Immature natural killer cell (primary cell): Measurements from ENCODE around the gene FUZ. TPM values are rescaled to one million over a fixed set of nuclear protein-coding genes. Genes with fewer than 3 reads are reported as not detected.

Experiments used
- DNase-seq, 3 donors: peaks; one replicate each; pipeline ENCODE4 v3.0.0; 2022; ENCODE audit warnings: mixed read lengths in 1 of 3
- H3K27ac Mint-ChIP-seq, 6 donors: one replicate each; pipeline ENCODE4 v1.8.0; 2020; ENCODE audit warnings: mixed read lengths in 6 of 6, mild to moderate bottlenecking in 5 of 6, inconsistent platforms in 4 of 6, moderate library complexity in 3 of 6
- H3K27me3 Mint-ChIP-seq, 3 donors: one replicate each; pipeline ENCODE4 v1.8.0; 2020 to 2021; ENCODE audit warnings: low read depth in 3 of 3, mild to moderate bottlenecking in 3 of 3, mixed read lengths in 3 of 3, moderate library complexity in 3 of 3, inconsistent platforms in 1 of 3
- H3K36me3 Mint-ChIP-seq, 3 donors: one replicate each; pipeline ENCODE4 v1.8.0; 2020; ENCODE audit warnings: mixed read lengths in 3 of 3, inconsistent platforms in 2 of 3, mild to moderate bottlenecking in 2 of 3
- H3K4me1 Mint-ChIP-seq, 2 donors: one replicate each; pipeline ENCODE4 v1.8.0; 2020; ENCODE audit warnings: inconsistent platforms in 2 of 2, mild to moderate bottlenecking in 2 of 2, mixed read lengths in 2 of 2, moderate library complexity in 1 of 2
- H3K4me3 Mint-ChIP-seq, 5 donors: one replicate each; pipeline ENCODE4 v1.8.0; 2020; ENCODE audit warnings: mild to moderate bottlenecking in 5 of 5, mixed read lengths in 5 of 5, inconsistent platforms in 3 of 5, moderate library complexity in 3 of 5
- H3K9me3 Mint-ChIP-seq, 6 donors: one replicate each; pipeline ENCODE4 v1.8.0; 2020; ENCODE audit warnings: mild to moderate bottlenecking in 6 of 6, mixed read lengths in 6 of 6, inconsistent platforms in 4 of 6, moderate library complexity in 3 of 6
- polyA plus RNA-seq, 3 donors: library from polyadenylated mRNA; unstranded; fragments of 300-500 nt; fragmentation: Illumina TruSeq; gene quantifications; one replicate each; pipeline ENCODE4 v1.2.3, GENCODE V29; 2021

The FUZ gene
- polyA plus RNA-seq, 3 donors from 2014 or later: 7.3 to 12.0 (median 8.2) TPM

DNA sequence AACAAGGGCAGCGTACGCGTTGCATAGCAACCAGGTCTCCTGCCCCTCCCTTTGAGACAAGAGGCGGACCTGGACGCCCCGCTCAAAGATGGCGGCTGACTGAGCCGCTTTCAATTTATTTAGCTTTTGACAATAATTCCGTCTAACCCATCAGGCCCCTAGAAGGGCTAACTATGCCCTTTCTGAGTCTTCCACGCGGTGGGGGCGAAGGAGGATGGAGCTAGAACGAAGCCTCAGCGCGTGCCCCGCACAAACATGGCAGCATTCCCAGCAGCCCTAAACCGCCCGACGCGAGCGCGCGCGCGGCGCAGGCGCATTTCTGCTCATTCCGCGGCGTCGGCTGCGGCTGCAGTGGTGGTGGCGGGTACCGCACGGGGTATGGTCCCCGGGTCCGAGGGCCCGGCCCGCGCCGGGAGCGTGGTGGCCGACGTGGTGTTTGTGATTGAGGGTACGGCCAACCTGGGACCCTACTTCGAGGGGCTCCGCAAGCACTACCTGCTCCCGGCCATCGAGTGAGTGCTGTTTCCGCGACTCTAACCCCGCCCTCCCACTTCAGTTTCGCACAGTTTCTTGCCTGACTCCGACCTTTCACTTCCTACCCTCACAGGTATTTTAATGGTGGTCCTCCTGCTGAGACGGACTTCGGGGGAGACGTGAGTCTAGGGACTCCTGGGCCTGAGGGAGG, 5.0 kb upstream of the FUZ start, which contains the start of gene MED25:
Gene MED25 (plus strand): TSS at position 326 of the 685 bp plus-strand sequence. CDS start 53 bp downstream, at position 379.
- no peaks in the 10 kb centered on the region for H3K9me3 Mint-ChIP-seq
- peak; percentile 91 to 94 (median 94) for DNase-seq
- H3K4me3 Mint-ChIP-seq: peak within 1 kb of the TSS; percentile 96 to 99 (median 98)
- peaks cover 34 to 50% of the 10 kb centered on the region in 2 donors for H3K4me1 Mint-ChIP-seq
- H3K36me3 Mint-ChIP-seq: peaks cover 0 to 4% (median under 1%) of the 10 kb centered on the region in 3 donors
- H3K27ac Mint-ChIP-seq: peak within 1 kb of the TSS; percentile 95 to 100 (median 100)
- peaks cover 19 to 28% (median 19%) of the 10 kb centered on the region in 3 donors for H3K27me3 Mint-ChIP-seq

DNA sequence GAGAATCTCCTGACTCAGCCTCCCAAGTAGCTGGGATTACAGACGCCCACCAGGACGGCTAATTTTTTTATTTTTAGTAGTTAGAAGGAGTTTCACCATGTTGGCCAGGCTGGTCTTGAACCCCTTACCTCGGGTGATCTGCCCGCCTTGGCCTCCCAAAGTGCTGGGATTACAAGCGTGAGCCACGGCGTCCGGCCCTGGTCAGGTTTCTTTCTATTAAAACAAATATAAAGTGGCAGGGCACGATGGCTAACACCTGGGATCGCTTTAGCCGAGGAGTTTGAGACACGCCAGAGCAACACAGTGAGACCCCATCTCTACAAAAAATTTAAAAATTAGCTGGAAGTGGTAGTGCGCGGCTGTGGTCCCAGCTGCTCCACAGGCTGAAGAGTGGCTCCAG, 3.5 kb upstream of the FUZ start:
- DNase-seq: no peak
- Mint-ChIP-seq H3K4me1 (peaks cover 36 to 62% of the 10 kb centered on the region in 2 donors), H3K9me3 (no peaks in the 10 kb centered on the region), H3K27me3 (peaks cover 20 to 28% (median 20%) of the 10 kb centered on the region in 3 donors), H3K4me3 (no peak overlapping the region), H3K27ac (peak overlapping the region in 4 of 6 donors; percentile 40 to 100 (median 82)), H3K36me3 (peaks cover 0 to 4% (median 0%) of the 10 kb centered on the region in 3 donors)

DNA sequence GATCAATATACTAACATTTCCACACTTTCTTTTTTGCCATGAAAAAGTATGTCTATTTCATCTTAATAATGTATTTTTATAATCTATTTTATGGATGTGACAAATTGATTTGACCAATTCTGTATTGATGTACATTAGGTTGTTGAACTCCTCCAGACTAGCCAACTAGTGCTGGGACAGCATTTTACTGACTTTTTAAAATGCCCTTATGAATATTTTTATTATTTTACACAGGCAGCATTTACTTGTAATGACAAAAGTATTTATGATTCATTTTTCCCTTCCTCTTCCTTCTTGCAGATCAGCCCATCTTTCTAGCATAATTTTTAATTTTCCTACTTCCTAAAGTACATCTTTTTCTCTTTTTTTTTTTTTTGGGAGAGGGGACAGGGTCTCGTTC, 918 bp upstream of the FUZ start:
- Mint-ChIP-seq H3K27me3 (peaks cover 17 to 27% (median 22%) of the 10 kb centered on the region in 3 donors), H3K4me3 (peak overlapping the region; percentile 46 to 99 (median 93)), H3K4me1 (peaks cover 36 to 58% of the 10 kb centered on the region in 2 donors), H3K9me3 (no peaks in the 10 kb centered on the region), H3K27ac (peak overlapping the region; percentile 95 to 100 (median 99)), H3K36me3 (no peaks in the 10 kb centered on the region)
- DNase-seq: no peak

DNA sequence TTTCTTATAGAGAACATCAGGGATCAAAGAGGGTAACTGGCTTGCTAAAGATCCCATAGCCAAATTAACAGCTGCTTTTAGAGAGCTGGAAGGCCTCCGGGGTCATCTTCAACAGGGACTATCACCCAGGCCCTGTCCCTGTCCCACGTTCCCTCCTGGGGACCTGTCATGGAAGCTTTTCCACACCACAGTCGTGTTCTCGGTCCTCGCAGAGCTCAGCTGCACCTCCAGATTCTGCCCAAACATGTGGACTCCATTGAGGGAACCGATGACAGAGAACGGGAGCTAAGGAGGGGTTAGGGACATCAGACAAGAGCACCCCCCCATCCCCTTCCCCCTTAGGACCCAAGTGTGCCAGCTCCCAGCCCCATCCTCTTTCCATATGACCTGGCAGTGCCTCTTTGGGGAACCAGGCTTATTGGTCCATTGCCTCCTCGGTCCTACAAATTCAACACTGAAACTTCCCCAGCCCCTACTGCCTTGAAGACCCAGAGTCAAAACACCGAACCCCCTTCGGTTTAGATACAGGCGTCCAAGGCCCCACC, 568 bp downstream of the FUZ start:
- Mint-ChIP-seq H3K4me3 (peak overlapping the region; percentile 93 to 99 (median 97)), H3K4me1 (peaks cover 29 to 55% of the 10 kb centered on the region in 2 donors), H3K27ac (peak overlapping the region; percentile 95 to 100 (median 99)), H3K9me3 (no peaks in the 10 kb centered on the region), H3K27me3 (peaks cover 11 to 15% (median 14%) of the 10 kb centered on the region in 3 donors), H3K36me3 (no peaks in the 10 kb centered on the region)
- DNase-seq: no peak

DNA sequence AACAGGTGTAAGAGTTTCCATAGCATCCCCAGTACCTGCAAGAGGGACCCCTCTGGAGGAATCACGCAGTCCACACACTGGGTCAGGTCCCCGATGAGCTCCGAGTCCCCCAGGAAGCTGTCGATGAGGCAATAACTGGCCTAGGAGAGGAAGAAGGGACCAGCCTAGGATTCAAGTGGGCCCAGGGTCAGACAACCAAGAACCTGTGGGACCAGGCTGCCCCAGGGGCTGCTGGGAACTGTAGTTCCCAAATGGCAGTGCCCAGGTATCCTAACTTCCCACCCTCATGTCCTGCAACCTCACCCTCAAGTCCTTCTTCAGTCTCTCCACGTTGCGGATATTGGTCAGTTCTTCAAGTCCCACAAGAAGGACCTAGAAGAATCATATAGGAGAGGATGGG, 1.8 kb downstream of the FUZ start:
- Mint-ChIP-seq H3K9me3 (no peaks in the 10 kb centered on the region), H3K36me3 (peaks cover 2% of the 10 kb centered on the region in 3 donors), H3K27ac (no peak overlapping the region), H3K4me3 (peak overlapping the region in 4 of 5 donors; percentile 32 to 99 (median 96)), H3K4me1 (peaks cover 26 to 48% of the 10 kb centered on the region in 2 donors), H3K27me3 (peaks cover 6 to 9% (median 9%) of the 10 kb centered on the region in 3 donors)
- DNase-seq: no peak

DNA sequence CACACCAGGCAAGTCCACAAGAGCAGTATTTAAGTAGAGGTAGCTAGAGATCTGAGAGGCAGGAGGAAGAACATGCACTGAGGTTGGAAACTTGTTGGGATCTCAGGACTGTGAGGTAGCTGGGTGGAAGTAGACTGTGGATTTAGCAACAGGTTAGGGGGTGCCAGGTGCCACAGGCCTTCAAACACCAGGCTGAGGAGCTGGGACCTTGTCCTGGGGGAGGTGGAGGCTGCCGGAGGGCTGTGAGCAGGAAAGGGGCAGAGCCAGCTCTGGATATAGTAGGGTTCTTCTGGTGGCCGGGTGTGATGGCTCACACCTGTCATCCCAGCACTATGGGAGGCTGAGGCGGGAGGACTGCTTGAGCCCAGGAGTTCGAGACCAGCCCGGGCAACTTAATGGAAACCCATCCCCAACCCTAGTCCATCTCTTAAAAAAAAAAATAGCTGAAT, 3.1 kb downstream of the FUZ start:
- peaks cover 5 to 6% (median 5%) of the 10 kb centered on the region in 3 donors for H3K36me3 Mint-ChIP-seq
- H3K9me3 Mint-ChIP-seq: no peaks in the 10 kb centered on the region
- peaks cover 6 to 9% (median 9%) of the 10 kb centered on the region in 3 donors for H3K27me3 Mint-ChIP-seq
- H3K27ac Mint-ChIP-seq: peak overlapping the region; percentile 77 to 90 (median 83)
- H3K4me1 Mint-ChIP-seq: peaks cover 26 to 48% of the 10 kb centered on the region in 2 donors
- DNase-seq: no peak
- peak overlapping the region; percentile 87 to 93 (median 90) for H3K4me3 Mint-ChIP-seq

DNA sequence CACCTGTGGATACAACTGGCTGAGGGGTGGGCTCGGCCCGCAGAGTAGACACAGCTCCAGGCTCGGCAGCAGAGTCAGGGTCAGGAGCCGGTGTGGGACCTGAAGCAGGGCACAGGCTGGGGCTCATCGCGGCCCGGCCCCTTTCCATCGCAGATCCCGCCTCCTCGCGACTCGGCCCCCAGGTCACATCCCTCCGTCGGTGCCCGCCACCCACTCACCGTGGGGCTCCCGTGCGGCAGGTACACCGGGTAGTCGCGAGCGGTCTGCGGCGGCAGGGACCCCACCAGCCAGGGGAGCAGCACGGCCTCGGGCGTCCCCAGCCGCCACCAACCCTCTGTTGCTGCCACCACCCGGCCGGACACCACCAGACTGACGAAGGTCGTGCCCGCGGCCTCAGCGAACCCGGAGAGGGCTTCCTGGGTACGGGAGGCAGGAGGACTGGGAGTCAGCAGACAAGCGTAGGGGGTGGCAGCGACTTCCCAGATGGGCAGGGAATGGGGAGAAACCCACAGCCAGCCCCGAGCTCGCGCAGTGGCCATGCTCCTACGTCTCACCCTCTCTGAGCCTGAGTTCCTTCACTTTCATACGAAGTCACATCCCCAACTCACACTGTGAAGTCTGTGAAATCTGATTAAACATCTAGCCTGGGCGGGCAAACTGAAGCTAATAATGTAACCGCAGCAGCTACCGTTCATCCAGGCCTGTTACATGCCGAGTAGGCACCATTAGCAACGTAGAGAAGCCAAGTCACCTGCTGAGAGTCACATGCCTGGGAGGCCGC, 3.7 kb downstream of the FUZ start:
- H3K4me1 Mint-ChIP-seq: peaks cover 23 to 43% of the 10 kb centered on the region in 2 donors
- H3K27ac Mint-ChIP-seq: peak overlapping the region; percentile 77 to 95 (median 89)

DNA sequence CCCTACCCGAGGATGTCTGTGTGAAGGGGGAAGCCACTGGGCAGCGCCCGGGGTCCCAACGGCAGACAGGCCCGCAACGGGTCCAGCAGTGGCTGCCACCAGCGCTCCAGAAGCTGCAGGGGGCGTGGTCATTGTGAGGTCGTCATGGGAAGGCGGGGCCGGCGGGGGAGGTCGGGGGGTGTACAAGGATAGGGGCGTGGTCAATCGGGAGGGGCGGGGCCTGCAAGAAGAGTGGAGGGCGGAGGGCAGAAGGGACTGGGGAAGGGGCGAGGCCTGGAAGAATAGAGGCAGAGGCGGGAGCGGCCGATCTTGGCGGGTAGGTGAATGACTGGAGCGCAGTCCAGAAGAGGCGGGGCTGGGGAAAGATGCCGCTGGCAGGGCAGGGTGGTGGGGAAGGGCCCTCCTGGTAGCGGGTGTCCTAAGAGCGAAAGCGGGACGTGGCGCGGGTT, 4.4 kb downstream of the FUZ start:
- Mint-ChIP-seq H3K4me3 (peak overlapping the region; percentile 87 to 93 (median 90)), H3K9me3 (no peaks in the 10 kb centered on the region)

More for the DNA sequence above, 3.7 kb downstream of the FUZ start:
- DNase-seq: peak; percentile 58 to 63 (median 60)
- Mint-ChIP-seq H3K27me3 (peaks cover 6 to 9% (median 9%) of the 10 kb centered on the region in 3 donors), H3K9me3 (no peaks in the 10 kb centered on the region), H3K36me3 (peaks cover 5 to 6% (median 5%) of the 10 kb centered on the region in 3 donors), H3K4me3 (peak overlapping the region; percentile 87 to 93 (median 90))

DNA sequence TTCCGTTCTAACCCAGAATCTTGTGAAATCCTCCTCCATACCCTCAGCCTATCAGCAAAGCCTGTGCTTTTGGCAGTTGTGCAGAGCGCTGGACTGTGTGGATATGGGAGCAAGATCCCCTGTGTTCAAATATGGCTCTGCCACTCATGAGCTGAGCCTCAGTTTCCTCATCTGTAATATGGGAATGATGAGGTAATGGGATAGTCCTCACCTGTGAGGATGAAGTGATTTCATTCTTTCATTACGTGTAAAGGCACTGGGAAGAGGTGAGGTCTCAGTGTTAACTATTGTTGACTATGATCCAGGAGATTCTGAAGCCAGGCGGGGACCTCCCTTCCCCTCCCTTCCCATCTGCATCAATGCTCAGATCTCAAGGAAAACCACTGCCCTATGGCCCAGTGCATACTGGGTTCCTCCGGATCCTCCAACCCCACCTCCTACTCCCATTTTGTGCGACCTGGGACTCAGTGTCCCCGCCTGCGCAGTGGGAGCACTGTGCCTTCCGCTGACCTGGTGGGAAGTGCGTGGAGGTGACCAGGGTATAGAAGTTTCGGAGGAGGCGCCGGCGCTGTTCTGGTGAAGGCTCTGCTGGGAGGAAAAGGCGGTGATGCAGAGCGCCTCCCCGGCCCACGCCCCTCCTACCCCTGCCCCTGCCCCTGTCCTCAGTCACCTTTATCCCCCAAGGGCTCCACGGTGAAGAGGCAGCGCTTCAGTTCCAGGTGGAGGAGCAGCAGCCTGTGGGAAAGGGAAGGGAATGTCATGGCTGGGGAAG, 5.0 kb downstream of the FUZ start:
- no peaks in the 10 kb centered on the region for H3K9me3 Mint-ChIP-seq
- no peak for DNase-seq

More for the DNA sequence above, 4.4 kb downstream of the FUZ start:
- peaks cover 5 to 6% (median 5%) of the 10 kb centered on the region in 3 donors for H3K36me3 Mint-ChIP-seq
- peak; percentile 81 to 87 (median 85) for DNase-seq
- H3K27me3 Mint-ChIP-seq: peaks cover 6 to 9% (median 6%) of the 10 kb centered on the region in 3 donors
- H3K4me1 Mint-ChIP-seq: peaks cover 20 to 37% of the 10 kb centered on the region in 2 donors
- peak overlapping the region; percentile 77 to 95 (median 89) for H3K27ac Mint-ChIP-seq

DNA sequence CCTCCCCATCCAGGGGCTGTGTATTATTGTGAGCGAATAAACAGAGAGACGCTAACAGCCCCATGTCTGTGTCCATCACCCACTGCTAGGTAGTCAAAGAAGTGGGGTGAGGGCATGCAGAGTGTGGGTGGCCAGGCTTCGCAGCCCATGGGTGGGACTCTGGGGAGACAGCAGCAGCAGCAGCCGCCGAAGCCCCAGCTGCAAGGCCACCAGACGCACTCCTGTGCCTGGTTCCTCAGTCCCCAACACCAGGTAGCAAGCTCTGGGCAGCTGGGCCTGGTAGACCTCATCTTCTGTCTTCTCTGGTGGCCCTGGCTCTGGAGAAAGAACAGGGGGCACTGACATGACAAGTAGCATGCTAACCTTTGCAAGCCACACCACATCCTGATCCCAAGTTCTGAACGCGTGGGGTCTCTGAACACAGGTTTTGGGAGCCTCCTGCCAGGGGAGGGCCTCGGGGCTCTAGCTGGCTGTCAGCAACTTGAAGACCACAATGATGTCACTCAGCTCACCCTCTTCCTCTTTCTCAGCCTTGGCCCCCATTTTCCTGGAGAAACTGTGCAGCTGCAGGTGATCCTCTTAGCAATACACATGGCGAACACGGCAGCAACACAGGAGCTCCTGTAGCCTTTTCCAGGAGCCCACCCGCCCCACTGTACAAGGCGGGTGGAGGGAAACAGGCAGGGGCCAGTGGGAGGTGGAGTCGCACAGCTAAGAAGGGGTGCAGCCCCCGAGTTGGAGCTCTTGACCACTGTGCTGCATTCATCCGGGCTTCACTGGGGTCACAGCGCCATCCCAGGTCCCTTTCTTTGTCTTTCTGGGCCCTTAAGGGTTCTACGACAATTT, 5.8 kb downstream of the FUZ start:
- H3K4me1 Mint-ChIP-seq: peaks cover 12 to 23% of the 10 kb centered on the region in 2 donors
- H3K4me3 Mint-ChIP-seq: no peak overlapping the region
- DNase-seq: no peak
- peak overlapping the region in 5 of 6 donors; percentile 48 to 90 (median 80) for H3K27ac Mint-ChIP-seq
- H3K9me3 Mint-ChIP-seq: no peaks in the 10 kb centered on the region
- H3K27me3 Mint-ChIP-seq: peaks cover under 1 to 5% (median 1%) of the 10 kb centered on the region in 3 donors
- peaks cover 5 to 16% (median 11%) of the 10 kb centered on the region in 3 donors for H3K36me3 Mint-ChIP-seq

More for the DNA sequence above, 5.0 kb downstream of the FUZ start:
- H3K27me3 Mint-ChIP-seq: peaks cover 1 to 6% (median 1%) of the 10 kb centered on the region in 3 donors
- peaks cover 15 to 31% of the 10 kb centered on the region in 2 donors for H3K4me1 Mint-ChIP-seq
- peaks cover 5 to 13% (median 11%) of the 10 kb centered on the region in 3 donors for H3K36me3 Mint-ChIP-seq
- peak overlapping the region; percentile 32 to 90 (median 87) for H3K4me3 Mint-ChIP-seq
- H3K27ac Mint-ChIP-seq: peak overlapping the region; percentile 77 to 95 (median 89)

DNA sequence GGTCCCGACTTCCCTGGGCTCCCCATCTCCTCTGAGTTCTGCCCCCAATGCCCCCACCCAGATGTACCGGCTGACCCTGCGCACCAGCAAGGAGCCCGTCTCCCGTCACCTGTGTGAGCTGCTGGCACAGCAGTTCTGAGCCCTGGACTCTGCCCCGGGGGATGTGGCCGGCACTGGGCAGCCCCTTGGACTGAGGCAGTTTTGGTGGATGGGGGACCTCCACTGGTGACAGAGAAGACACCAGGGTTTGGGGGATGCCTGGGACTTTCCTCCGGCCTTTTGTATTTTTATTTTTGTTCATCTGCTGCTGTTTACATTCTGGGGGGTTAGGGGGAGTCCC, 6.5 kb downstream of the FUZ start:
- DNase-seq: no peak
- Mint-ChIP-seq H3K27me3 (peaks cover 1 to 5% (median 2%) of the 10 kb centered on the region in 3 donors), H3K36me3 (peaks cover 5 to 16% (median 11%) of the 10 kb centered on the region in 3 donors), H3K9me3 (no peaks in the 10 kb centered on the region), H3K4me1 (peaks cover 12 to 19% of the 10 kb centered on the region in 2 donors), H3K27ac (peak overlapping the region in 5 of 6 donors; percentile 26 to 90 (median 44)), H3K4me3 (no peak overlapping the region)
